GM08714 (cell line): ENCODE measurements around the gene OGFOD1.
"Not testable (repeated sequence)": the region's sequence is repeated elsewhere in the genome, so short reads cannot be mapped to it uniquely, and the experiment has no call there.

Experiments used
- H3K4me3 ChIP-seq: fragments of 200-500 bp; sonication (Bioruptor generic); 2 replicates; pipeline ENCODE4 v1.5.1; 2014; ENCODE audit warnings: mild to moderate bottlenecking, low read length, inconsistent platforms
- ZNF274 ChIP-seq: IDR thresholded peaks from 2 replicates; pipeline ENCODE4 v1.6.1; 2012; ENCODE audit warnings: mild to moderate bottlenecking, low read depth, low read length

Gene OGFOD1

DNA sequence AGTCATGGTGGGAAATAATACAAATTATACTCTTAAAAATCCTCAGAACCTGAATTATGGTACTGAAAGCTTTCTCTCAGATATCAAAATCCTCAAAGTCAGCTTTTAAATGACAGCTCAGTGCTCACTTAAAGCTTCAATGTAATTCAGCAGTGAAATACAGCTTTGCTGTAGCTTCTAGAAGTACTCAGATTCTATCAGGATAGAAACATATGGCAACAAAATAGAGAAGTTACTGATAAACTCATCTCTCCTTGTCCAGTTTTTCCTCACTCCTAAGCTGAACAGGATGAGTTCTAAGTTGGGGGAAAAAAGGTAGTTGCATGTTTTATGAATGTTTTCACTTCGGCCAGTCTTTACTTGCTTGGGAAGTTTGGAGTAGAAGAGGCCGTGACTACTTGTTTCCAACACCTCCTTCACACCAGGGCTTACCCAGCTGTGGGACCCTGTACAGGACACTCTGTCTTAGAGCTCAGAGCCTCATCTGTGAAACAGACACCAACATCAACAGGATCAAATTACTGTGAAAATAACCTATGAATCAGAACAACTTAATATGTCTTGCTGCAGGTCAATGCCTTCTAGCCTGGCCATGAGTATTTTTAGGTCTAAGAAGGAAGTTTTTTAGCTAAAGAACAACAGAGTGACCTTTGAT, 30.2 kb downstream of the OGFOD1 start:
- no peak for TF ChIP-seq ZNF274
- no peak overlapping the region for H3K4me3 ChIP-seq

DNA sequence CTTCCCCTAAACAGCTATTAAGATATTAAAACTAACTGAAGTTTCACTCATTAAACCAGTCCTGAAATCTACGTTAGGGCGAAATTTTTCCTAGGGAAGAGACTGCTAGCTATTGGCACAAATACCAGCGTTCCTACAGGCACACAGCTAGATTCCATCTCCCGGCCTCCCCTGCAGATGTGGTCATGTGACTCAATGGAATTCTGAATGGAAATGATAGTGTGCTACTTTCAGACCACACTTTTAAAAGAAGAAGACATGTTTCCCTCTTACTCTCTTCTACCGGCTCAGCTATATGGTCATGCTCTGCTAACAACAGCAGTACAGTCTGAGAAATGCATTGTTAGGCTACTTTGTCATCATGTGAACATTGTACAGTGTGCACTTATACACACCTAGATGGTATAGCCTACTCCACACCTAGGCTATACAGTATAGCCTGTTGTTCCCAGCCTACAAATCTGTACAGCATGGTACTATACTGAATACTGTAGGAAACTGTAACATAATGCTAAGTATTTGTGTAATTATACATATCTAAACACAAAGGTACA, 31.4 kb downstream of the OGFOD1 start:
- no peak overlapping the region for H3K4me3 ChIP-seq
- no peak for TF ChIP-seq ZNF274

DNA sequence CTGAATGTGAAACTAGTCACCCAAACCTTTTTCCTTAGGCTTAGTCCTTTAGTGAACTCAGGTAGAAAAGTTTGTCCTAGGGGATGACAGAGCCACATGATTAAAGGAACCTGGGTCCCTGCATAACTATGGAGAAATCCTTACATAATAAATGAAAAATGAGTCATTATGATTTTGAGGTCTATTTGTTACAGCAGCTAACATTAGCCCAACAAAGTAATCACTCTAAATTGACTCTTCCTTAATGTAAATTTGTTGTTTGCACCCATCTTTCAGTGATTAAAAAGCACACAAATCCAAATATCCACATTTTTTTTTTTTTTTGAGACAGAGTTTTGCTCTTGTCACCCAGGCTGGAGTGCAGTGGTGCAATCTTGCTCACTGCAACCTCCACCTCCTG, 32.0 kb downstream of the OGFOD1 start:
- TF ChIP-seq ZNF274: no peak
- H3K4me3 ChIP-seq: no peak overlapping the region

DNA sequence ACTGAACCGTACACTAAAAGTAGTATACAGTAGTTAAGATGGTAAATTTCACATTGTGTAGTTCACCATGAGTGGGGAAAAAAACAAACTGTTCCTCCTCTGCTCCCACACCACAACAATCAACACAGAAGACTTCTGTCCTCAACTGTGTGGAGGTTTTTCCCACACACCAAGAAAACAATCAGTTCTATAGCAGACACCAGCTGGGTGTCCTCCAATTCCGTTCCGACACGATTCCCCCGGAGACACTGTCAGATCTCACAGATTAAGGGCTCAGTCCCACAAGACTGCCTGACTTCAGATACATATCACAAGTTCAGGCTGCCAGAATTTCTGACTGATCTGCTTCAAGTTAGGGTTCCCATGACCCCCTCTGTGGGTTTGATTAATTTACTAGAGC, 36.7 kb downstream of the OGFOD1 start:
- TF ChIP-seq ZNF274: no peak
- no peak overlapping the region for H3K4me3 ChIP-seq

DNA sequence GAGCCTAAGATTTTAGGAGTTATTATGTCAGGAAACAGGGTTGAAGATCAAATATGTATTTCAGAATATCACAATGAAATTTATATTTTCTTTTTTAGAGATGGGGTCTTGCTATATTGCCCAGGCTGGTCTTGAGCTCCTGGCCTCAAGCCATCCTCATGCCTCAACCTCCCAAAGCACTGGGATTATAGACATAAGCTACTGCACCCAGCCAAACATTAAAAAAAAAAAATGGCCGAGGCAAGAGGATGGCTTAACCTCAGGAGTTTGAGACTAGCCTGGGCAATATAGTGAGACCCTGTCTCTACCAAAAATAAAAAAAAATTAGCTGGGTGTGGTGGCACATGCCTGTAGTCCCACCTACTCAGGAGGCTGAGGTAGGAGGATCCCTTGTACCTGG, 37.5 kb downstream of the OGFOD1 start:
- not testable (repeated sequence) for H3K4me3 ChIP-seq

DNA sequence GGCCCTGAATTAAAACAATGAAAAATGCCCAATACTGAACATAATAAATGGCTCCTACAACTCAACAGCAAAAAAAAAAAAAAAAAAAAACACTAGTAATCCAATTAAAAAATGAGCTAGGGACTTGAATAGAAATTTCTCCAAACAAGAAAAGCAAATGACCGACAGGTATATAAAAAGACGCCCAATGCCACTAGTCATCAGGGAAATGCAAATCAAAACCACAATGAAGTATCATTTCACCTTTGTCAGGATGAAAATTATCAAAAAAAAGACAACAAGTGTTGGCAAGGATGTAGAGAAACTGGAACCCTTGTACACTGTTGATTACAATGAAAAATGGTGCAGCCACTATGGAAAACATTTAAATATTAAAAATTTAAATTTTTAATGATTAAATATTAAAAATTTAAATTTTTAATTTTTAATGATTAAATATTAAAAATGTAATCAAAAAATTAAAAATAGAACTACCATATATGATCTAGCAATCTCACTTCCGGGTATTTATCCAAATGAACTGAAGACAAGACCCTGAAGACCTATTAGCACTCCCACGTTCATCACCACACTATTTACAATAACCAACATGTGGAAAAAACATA, 40.4 kb downstream of the OGFOD1 start:
- TF ChIP-seq ZNF274: no peak
- H3K4me3 ChIP-seq: no peak overlapping the region

DNA sequence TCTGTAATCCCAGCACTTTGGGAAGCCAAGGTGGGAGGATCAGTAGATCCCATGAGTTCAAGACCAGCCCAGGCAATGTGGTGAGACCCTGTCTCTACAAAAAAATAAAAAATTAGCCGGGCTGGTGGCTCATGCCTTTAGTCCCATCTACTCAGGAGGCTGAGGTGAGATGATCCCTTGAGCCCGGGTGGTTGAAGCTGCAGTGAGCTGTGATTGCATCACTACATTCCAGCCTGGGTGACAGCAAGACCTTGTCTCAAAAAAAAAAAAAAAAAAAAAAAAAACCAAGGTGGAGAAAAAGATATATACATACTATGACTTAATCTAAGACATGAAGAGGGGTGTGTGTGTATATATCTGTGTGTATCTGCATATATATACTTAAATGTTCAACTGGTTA, 41.8 kb downstream of the OGFOD1 start:
- H3K4me3 ChIP-seq: no peak overlapping the region
- TF ChIP-seq ZNF274: no peak

DNA sequence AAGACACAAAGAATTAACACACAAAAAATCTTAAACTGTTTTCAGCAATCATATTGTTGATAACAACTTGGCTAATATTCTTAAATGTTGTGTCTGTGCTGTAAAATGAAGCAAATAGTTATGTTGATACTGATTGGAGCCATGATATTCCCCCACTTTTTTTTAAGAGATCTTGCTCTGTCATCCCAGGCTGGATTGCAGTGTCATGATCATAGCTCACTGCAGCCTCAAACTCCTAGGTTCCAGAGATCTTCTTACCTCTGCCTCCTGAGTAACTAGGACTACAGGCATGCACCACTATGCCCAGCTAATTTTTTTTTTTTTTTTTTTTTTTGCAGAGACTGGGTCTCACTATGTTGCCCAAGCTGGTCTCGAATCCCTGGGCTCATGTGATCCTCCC, 42.5 kb downstream of the OGFOD1 start:
- TF ChIP-seq ZNF274: no peak
- H3K4me3 ChIP-seq: no peak overlapping the region

DNA sequence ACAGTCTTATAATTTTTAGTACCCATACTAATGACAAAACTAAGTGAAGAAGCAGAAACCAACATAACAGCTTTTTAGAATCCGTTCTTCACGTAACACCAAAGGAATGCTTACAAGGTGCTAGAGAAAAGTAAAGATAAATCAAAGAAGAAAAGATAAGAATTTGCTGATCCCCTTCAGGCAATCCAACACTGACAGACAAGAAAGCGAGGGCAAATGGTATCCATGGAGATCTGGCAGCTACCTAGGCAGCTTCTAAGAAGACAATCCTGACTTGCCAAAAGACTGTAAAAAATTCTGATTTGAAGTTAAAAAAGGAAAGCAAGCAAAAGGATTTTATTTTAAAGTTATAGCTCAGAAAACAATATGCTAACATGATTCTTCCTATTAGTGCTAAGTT, 53.8 kb downstream of the OGFOD1 start:
- no peak for TF ChIP-seq ZNF274

DNA sequence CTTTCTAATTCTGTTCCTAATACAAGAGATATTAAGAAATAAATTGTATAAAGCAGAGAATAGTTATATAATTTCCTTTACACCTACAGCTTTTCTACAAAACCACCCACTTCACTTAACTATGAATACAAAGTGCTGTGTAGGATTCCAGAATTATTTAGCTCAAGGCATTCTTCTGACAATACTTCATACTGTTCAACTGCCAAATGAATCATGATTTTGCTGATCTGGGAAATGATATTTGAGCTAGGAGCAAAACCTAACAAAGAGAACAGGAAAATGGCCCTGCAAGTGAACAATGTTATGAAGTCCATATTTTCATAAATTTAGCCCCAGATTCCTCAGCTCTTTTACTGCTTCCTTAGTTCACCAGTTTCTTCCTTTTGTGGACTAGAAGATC, 55.6 kb downstream of the OGFOD1 start:
- TF ChIP-seq ZNF274: no peak
- H3K4me3 ChIP-seq: no peak overlapping the region

More for the DNA sequence above, 53.8 kb downstream of the OGFOD1 start:
- H3K4me3 ChIP-seq: no peak overlapping the region

DNA sequence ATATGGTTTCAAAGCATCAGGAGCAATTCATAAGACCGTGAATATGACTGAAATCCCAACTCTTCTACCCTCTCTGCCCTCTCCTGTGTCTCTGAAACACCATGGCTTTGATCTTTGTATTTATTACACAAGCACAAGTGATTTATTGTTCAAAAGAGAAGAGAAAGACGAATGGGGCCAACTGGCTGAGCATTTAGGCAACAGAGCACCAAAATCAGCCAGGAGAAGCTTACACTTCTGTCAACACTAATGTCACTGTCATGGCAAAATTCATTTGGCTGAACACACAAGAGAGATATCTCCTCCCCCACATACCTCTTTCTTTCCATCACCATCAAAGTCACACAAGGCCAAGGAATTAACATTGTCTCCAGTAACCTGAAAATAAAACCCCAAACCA, 59.2 kb downstream of the OGFOD1 start:
- no peak for TF ChIP-seq ZNF274
- no peak overlapping the region for H3K4me3 ChIP-seq

DNA sequence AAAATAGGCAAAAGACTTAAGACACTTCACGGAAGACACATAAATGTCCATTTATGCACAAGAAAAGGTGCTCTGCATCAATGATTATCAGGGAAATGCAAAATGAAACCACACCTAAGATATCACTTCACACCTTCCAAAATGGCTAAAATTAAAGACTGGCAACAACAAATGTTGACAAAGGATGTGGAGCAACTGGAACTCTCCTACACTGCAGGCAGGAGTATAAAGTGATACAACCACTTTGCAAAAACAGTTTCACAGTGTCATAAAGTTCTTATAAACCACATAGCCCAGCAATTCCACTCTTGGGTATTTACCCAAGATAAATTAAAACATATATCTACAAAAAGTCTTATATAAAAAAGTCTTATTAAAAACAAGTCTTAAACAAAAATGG, 60.7 kb downstream of the OGFOD1 start:
- TF ChIP-seq ZNF274: no peak
- H3K4me3 ChIP-seq: no peak overlapping the region

DNA sequence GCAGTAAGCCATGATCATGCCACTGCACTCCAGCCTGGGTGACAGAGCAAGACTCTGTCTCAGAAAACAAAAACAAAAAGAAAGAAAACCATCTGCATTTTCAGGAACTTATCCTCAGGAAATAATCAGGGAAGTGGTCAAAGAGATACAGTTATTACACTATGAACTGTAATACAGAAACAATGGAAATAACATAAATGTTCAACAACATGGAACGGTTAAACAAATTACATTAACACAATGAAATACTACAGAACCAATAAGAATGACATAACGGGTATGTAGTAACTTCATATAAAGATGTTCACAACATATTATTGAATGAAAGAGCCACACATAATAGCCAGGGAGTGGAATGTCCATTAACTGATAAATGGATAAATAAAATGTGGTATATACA, 61.7 kb downstream of the OGFOD1 start:
- no peak for TF ChIP-seq ZNF274
- no peak overlapping the region for H3K4me3 ChIP-seq

DNA sequence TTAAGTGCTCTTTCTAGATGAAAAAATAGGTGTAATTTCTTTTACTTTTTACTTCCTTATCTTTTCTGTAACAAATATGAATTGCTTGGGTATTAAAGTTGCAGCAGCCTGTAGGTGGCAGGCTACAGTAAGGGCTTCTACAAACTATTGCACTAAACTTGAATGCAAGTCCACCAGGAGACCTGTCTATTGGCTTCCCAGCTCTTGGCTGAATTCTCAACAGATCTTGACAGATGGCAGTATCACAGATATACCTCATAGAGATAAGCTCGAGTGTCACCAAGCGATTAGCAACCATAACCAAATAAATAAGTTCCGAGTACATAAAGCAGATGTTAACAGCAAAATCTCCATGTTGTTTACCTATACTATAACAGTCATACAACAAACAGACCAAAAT, 62.6 kb downstream of the OGFOD1 start:
- no peak for TF ChIP-seq ZNF274
- no peak overlapping the region for H3K4me3 ChIP-seq

DNA sequence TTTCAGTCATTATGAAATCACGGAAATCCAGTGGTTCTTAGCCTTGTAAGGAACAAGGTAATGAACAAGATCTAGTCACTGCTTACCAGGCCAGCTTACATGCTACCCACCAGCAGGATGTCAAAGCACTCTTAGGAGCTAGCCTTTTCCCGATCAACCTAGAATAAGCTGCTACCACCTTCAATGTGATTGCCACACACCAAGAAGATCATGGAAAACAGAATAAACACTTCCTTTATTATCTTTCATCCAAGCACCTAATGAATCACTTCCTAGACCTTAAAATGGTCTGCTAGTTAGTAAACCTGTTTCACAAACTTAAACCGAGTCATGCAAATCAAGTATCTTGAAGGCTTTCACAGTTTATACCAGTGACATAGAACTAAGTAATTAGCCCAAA, 63.5 kb downstream of the OGFOD1 start:
- no peak for TF ChIP-seq ZNF274
- H3K4me3 ChIP-seq: no peak overlapping the region

DNA sequence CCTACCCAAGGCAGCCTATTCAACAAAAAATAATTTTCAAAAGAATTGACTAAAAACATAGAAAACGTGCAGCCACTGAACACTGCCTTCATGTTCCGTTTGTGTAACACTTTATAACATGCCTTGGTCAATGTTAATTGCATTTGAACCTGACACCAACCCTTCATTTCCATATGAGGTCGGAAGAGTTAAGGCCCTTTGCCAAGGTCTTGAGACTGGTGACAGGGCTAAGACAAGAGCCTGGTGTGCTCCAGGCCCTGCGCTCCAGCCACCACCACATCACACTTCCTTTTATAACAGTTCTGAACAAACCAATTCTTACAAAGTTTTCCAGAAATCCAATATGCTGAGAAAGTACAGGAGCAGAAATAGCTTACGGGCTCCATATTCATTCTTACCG, 64.3 kb downstream of the OGFOD1 start:
- H3K4me3 ChIP-seq: no peak overlapping the region
- TF ChIP-seq ZNF274: no peak
